WTC11 (cell line): ENCODE measurements around the gene TBC1D22A. TPM values are rescaled to one million over a fixed set of nuclear protein-coding genes. Genes with fewer than 3 reads are reported as not detected.
A peak's percentile ranks its signal among the peaks of the same experiment; 100 is the strongest.

Experiments
- CREM ChIP-seq: sonication (generic); formaldehyde crosslinking; IDR thresholded peaks from 2 replicates; pipeline ENCODE4 v1.8.1; 2022; ENCODE audit warnings: mild to moderate bottlenecking, missing genetic modification reagents, moderate library complexity
- ELF4 ChIP-seq: sonication (generic); formaldehyde crosslinking; IDR thresholded peaks from 2 replicates; pipeline ENCODE4 v1.8.1; 2022; ENCODE audit warnings: low read depth, mild to moderate bottlenecking, moderate library complexity, missing genetic modification reagents
- EMX1 ChIP-seq: fragments of 250-450 bp; sonication (Bioruptor Pico); IDR thresholded peaks from 2 replicates; pipeline ENCODE4 v1.8.0; 2021; ENCODE audit warnings: mild to moderate bottlenecking
- ETV6 ChIP-seq: sonication (generic); formaldehyde crosslinking; IDR thresholded peaks from 2 replicates; pipeline ENCODE4 v1.8.1; 2022; ENCODE audit warnings: mild to moderate bottlenecking, missing genetic modification reagents
- FOXJ3 ChIP-seq: sonication (generic); formaldehyde crosslinking; IDR thresholded peaks from 2 replicates; pipeline ENCODE4 v1.9.0; 2021; ENCODE audit warnings: missing genetic modification reagents, mild to moderate bottlenecking, borderline replicate concordance
- FOXK1 ChIP-seq: sonication (generic); formaldehyde crosslinking; IDR thresholded peaks from 2 replicates; pipeline ENCODE4 v1.8.0; 2022; ENCODE audit warnings: mild to moderate bottlenecking, moderate library complexity, missing genetic modification reagents
- FOXP1 ChIP-seq: sonication (generic); formaldehyde crosslinking; IDR thresholded peaks from 2 replicates; pipeline ENCODE4 v1.8.0; 2022; ENCODE audit warnings: missing genetic modification reagents, mild to moderate bottlenecking, moderate library complexity, borderline replicate concordance
- FOXP4 ChIP-seq: sonication (generic); formaldehyde crosslinking; IDR thresholded peaks from 2 replicates; pipeline ENCODE4 v1.8.0; 2022; ENCODE audit warnings: mild to moderate bottlenecking, missing genetic modification reagents
- GRHL2 ChIP-seq: fragments of 250-450 bp; sonication (Bioruptor Pico); IDR thresholded peaks from 2 replicates; pipeline ENCODE4 v1.8.0; 2022; ENCODE audit warnings: mild to moderate bottlenecking, moderate library complexity; ENCODE audit not compliant: insufficient replicate concordance, severe bottlenecking
- IRF2 ChIP-seq: sonication (generic); formaldehyde crosslinking; IDR thresholded peaks from 2 replicates; pipeline ENCODE4 v1.8.0; 2022; ENCODE audit warnings: low read depth, missing genetic modification reagents, borderline replicate concordance
- KAT7 ChIP-seq: sonication (generic); formaldehyde crosslinking; IDR thresholded peaks from 2 replicates; pipeline ENCODE4 v1.8.1; 2023; ENCODE audit warnings: missing genetic modification reagents, mild to moderate bottlenecking, borderline replicate concordance
- MXD4 ChIP-seq: fragments of 250-450 bp; sonication (Bioruptor Pico); IDR thresholded peaks from 2 replicates; pipeline ENCODE4 v1.8.0; 2021; ENCODE audit warnings: mild to moderate bottlenecking, moderate library complexity, borderline replicate concordance
- NFE2L1 ChIP-seq: sonication (generic); formaldehyde crosslinking; IDR thresholded peaks from 2 replicates; pipeline ENCODE4 v1.8.1; 2023; ENCODE audit warnings: missing genetic modification reagents
- NR1H2 ChIP-seq: sonication (generic); formaldehyde crosslinking; IDR thresholded peaks from 2 replicates; pipeline ENCODE4 v1.9.0; 2021; ENCODE audit warnings: mild to moderate bottlenecking, moderate library complexity, missing genetic modification reagents
- OVOL2 ChIP-seq: fragments of 250-450 bp; sonication (Bioruptor Pico); IDR thresholded peaks from 2 replicates; pipeline ENCODE4 v1.9.0; 2021; ENCODE audit warnings: mild to moderate bottlenecking, borderline replicate concordance
- RELA ChIP-seq: sonication (generic); formaldehyde crosslinking; IDR thresholded peaks from 2 replicates; pipeline ENCODE4 v1.8.1; 2022; ENCODE audit warnings: missing genetic modification reagents, mild to moderate bottlenecking, borderline replicate concordance
- RORB ChIP-seq: fragments of 250-450 bp; sonication (Bioruptor Pico); IDR thresholded peaks from 2 replicates; pipeline ENCODE4 v1.9.0; 2021; ENCODE audit warnings: mild to moderate bottlenecking
- SMAD4 ChIP-seq: sonication (generic); formaldehyde crosslinking; IDR thresholded peaks from 2 replicates; pipeline ENCODE4 v1.8.0; 2022; ENCODE audit warnings: mild to moderate bottlenecking, missing genetic modification reagents
- SP1 ChIP-seq: sonication (generic); formaldehyde crosslinking; conservative IDR thresholded peaks from 2 replicates; pipeline ENCODE4 v1.8.1; 2022; ENCODE audit warnings: missing genetic modification reagents
- TP53 ChIP-seq: sonication (generic); formaldehyde crosslinking; IDR thresholded peaks from 2 replicates; pipeline ENCODE4 v1.8.1; 2023; ENCODE audit warnings: mild to moderate bottlenecking, missing genetic modification reagents
- ZNF121 ChIP-seq: sonication (generic); formaldehyde crosslinking; IDR thresholded peaks from 2 replicates; pipeline ENCODE4 v1.8.0; 2023; ENCODE audit warnings: missing genetic modification reagents
- ZNF219 ChIP-seq: sonication (generic); formaldehyde crosslinking; IDR thresholded peaks from 2 replicates; pipeline ENCODE4 v1.8.0; 2023; ENCODE audit warnings: missing genetic modification reagents, mild to moderate bottlenecking, borderline replicate concordance
- ZNF263 ChIP-seq: sonication (generic); formaldehyde crosslinking; IDR thresholded peaks from 2 replicates; pipeline ENCODE4 v1.8.1; 2022; ENCODE audit warnings: low read depth, mild to moderate bottlenecking, moderate library complexity, missing genetic modification reagents
- ZNF512 ChIP-seq: sonication (generic); formaldehyde crosslinking; IDR thresholded peaks from 2 replicates; pipeline ENCODE4 v1.8.1; 2022; ENCODE audit warnings: missing genetic modification reagents, borderline replicate concordance
- ZNF532 ChIP-seq: fragments of 250-450 bp; sonication (Bioruptor Pico); IDR thresholded peaks from 2 replicates; pipeline ENCODE4 v1.9.0; 2021; ENCODE audit warnings: mild to moderate bottlenecking, borderline replicate concordance
- total RNA-seq: library from RNA; stranded (reverse); gene quantifications from 3 replicates; pipeline ENCODE4 v1.2.3, GENCODE V29; 2021
- TF ChIP-seq, protein P1 (sequence below): fragments of 250-450 bp; sonication (Bioruptor Pico); IDR thresholded peaks from 2 replicates; pipeline ENCODE4 v1.8.0; 2021; ENCODE audit warnings: mild to moderate bottlenecking
- TF ChIP-seq, protein P2 (sequence below): sonication (generic); formaldehyde crosslinking; IDR thresholded peaks from 2 replicates; pipeline ENCODE4 v1.8.1; 2023; ENCODE audit warnings: mild to moderate bottlenecking, moderate library complexity, missing genetic modification reagents
- TF ChIP-seq, protein P3 (sequence below): sonication (generic); formaldehyde crosslinking; IDR thresholded peaks from 2 replicates; pipeline ENCODE4 v1.8.1; 2023; ENCODE audit warnings: mild to moderate bottlenecking, missing genetic modification reagents

TBC1D22A gene
- total RNA-seq, 1 experiment from 2014 or later, result 18.1 TPM

DNA sequence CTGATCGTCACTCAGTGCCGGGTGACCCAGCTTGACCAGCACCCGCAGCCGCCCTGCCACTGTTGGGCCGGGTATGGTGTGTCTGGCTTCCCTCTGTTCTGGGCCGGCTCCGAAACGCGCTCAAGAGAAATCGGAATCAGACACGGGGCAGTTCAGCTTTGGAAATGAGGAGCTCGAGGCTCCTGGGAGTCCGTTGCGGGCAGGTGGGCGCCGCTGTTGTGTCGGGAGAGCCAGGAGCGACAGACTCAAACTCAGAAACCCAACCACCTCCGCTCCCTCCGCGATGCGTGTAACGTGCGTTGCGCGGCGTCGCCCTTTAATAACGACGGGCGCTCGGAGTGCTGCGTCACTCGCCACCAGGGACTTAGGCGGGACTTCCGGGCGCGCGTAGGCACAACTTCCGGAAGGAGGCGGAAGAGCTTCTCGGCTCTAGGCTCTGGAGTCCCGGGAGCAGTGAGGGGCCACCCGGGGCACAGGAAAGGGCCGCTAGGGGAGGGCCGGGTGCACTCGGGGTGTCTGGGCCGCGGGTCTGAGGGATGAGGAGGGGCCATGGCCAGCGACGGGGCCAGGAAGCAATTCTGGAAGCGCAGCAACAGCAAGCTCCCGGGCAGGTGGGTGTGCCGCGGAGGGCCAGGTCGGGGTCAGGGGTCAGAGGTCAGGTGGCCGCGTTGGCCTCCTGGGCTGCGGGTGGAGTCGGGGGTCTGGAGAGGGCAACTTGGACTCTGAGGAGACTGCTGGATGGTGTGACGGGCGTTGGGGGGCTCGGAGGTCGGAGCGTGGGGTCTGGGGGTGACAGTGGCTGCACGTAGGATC is at the start of gene TBC1D22A (continued):
- TF ChIP-seq FOXP4 (CRISPR knock-in tag), result peak; percentile 27; the same call in 1 of the 2 replicates
- TF ChIP-seq EMX1 (CRISPR knock-in tag), result no peak
- TF ChIP-seq MXD4, result no peak
- TF ChIP-seq TP53 (CRISPR knock-in tag), result no peak
- TF ChIP-seq, protein P1, sequence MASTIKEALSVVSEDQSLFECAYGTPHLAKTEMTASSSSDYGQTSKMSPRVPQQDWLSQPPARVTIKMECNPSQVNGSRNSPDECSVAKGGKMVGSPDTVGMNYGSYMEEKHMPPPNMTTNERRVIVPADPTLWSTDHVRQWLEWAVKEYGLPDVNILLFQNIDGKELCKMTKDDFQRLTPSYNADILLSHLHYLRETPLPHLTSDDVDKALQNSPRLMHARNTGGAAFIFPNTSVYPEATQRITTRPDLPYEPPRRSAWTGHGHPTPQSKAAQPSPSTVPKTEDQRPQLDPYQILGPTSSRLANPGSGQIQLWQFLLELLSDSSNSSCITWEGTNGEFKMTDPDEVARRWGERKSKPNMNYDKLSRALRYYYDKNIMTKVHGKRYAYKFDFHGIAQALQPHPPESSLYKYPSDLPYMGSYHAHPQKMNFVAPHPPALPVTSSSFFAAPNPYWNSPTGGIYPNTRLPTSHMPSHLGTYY (CRISPR knock-in tag), result no peak
- no peak for TF ChIP-seq SMAD4 (CRISPR knock-in tag)
- TF ChIP-seq ETV6 (CRISPR knock-in tag), result peak; percentile 81
- TF ChIP-seq RORB (CRISPR knock-in tag), result no peak
- TF ChIP-seq, protein P2, sequence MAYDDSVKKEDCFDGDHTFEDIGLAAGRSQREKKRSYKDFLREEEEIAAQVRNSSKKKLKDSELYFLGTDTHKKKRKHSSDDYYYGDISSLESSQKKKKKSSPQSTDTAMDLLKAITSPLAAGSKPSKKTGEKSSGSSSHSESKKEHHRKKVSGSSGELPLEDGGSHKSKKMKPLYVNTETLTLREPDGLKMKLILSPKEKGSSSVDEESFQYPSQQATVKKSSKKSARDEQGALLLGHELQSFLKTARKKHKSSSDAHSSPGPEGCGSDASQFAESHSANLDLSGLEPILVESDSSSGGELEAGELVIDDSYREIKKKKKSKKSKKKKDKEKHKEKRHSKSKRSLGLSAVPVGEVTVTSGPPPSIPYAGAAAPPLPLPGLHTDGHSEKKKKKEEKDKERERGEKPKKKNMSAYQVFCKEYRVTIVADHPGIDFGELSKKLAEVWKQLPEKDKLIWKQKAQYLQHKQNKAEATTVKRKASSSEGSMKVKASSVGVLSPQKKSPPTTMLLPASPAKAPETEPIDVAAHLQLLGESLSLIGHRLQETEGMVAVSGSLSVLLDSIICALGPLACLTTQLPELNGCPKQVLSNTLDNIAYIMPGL (CRISPR knock-in tag), result peak; percentile 82
- TF ChIP-seq OVOL2 (CRISPR knock-in tag), result no peak
- peak; percentile 99 for TF ChIP-seq FOXK1 (CRISPR knock-in tag)
- no peak for TF ChIP-seq KAT7 (CRISPR knock-in tag)
- no peak for TF ChIP-seq ZNF121 (CRISPR knock-in tag)
- TF ChIP-seq FOXJ3, result no peak
- TF ChIP-seq ZNF219 (CRISPR knock-in tag), result no peak
- no peak for TF ChIP-seq IRF2 (CRISPR knock-in tag)
- peak; percentile 98 for TF ChIP-seq CREM
- TF ChIP-seq ZNF532 (CRISPR knock-in tag), result no peak
- TF ChIP-seq ZNF512, result no peak
- no peak for TF ChIP-seq FOXP1 (CRISPR knock-in tag)
- TF ChIP-seq SP1 (CRISPR knock-in tag), result peak; percentile 59; the same call in 1 of the 2 replicates
- no peak for TF ChIP-seq RELA (CRISPR knock-in tag)
- TF ChIP-seq, protein P3, sequence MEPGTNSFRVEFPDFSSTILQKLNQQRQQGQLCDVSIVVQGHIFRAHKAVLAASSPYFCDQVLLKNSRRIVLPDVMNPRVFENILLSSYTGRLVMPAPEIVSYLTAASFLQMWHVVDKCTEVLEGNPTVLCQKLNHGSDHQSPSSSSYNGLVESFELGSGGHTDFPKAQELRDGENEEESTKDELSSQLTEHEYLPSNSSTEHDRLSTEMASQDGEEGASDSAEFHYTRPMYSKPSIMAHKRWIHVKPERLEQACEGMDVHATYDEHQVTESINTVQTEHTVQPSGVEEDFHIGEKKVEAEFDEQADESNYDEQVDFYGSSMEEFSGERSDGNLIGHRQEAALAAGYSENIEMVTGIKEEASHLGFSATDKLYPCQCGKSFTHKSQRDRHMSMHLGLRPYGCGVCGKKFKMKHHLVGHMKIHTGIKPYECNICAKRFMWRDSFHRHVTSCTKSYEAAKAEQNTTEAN, result no peak
- no peak for TF ChIP-seq NR1H2 (CRISPR knock-in tag)
- no peak for TF ChIP-seq ELF4 (CRISPR knock-in tag)
- no peak for TF ChIP-seq GRHL2 (CRISPR knock-in tag)
- TF ChIP-seq ZNF263 (CRISPR knock-in tag), result no peak
- TF ChIP-seq NFE2L1, result peak; percentile 35
